ENCODE measurements around the gene LAMA2.

Gene LAMA2

DNA sequence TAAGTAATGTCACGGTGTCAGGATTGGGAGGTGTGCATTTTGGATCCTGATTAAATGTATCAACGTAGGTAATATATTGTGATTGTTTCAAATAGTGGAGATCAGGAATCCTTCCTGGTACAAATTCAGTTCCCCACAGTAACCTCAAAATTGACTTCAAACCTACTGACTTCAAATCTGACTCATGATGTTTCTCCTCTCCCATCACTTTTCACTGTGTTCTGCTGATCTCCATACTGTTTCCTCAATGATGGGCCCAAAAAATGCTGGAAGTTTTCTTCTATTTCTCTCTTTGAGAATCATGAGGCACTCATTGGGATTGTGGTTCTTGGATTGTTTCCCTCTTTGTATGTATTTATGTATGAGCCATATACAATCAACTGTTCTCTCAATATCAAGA, 35.9 kb downstream of the LAMA2 start:
- no peak for DNase-seq

DNA sequence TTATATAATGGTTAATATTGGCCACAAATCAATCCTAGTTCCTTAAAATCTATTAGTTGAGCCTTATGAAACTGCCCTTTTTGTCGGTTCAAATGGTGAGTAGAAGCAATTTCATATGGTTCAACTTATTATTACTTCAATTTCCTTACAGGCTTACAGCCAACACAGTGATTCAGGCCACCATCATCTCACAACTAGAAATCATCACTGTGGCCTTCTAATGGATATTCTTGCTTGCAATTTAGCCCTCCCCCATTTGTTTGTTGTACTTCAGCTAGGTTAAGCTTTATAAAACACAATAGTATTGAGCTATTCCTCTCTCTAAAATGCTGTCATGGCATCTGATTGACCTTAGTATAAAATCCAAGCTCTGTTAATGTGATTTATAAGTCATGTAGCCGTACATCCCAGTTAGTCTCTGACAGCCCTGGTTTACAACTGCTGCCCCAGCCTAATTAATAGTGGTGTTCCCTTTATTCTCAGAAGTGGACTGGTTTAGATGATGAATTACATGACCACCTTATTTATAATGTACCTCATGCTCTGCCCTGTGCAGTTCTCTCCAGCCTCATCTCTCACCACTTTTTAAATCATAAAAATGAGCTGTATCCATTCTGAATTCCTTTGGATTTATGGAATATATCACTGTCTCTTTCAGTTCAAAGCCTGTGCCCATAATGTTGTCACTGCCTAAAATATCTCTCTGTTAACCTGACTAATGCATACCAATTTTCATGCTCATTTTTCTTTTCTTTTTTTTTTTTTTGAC, 36.7 kb downstream of the LAMA2 start:
- no peak for DNase-seq

DNA sequence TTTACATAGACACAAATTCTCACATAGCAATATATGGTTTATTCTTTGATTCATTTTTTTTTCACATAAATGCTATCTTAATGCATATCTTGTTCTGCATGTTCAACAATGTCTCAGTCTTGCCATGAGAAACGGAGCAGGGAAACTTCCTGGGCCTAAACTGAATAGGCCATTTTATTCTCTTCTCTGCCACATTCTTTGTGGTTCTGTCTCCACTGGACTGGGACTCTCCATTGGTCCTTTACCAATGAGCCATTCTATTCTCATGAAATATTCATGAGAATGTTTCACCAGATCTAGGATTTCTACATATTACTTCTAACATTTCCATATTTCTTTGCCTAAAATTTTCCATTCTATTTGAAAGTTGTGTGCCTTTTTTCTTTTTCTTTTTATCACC, 42.8 kb downstream of the LAMA2 start:
- DNase-seq: no peak

- DNase-seq: no peak
Observed at GRCh38 chr6:128929869-128930268, 46.9 kb downstream of the LAMA2 start.

DNA sequence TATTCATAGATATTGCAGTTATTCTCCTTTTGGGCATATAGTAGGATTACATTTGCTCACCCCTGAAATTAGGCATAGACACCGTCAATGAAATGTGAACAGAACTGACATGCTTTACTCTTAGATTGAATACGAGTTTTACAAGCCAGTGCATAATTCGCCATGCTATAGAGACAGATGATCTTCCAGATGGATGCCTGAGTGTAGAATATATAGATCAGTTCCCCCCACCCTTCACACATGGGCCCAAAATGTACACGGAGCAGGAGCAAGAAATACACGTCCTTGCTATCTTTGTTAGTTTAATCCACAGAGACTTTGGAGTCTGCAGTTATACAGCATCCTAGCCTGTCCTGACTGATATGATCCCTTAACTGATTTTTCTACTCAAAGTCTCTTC, 47.4 kb downstream of the LAMA2 start:
- DNase-seq: no peak

GRCh38 chr6:128932061-128932460, 49.1 kb downstream of the LAMA2 start:
- no peak for DNase-seq

DNA sequence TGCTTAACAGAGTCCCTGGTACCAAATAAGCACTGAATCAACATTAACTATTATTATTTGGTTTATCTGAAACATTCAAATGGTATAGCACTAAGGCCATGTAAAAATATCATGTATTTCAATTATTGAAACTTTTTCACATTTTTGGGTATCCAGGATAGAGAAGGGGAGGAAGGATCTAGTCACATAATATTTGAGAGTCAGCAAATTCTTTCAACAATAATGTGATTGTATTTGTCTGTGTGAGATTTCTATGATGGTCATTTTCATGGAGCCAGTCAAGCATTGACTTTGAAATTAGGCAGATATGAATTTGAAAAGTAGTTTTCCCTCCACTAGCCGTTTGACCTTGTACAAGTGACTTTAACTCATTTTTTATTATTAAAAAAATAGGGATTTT, 67.9 kb downstream of the LAMA2 start:
- no peak for DNase-seq

GRCh38 chr6:128952902-128953301, 70.0 kb downstream of the LAMA2 start:
- DNase-seq: no peak

DNA sequence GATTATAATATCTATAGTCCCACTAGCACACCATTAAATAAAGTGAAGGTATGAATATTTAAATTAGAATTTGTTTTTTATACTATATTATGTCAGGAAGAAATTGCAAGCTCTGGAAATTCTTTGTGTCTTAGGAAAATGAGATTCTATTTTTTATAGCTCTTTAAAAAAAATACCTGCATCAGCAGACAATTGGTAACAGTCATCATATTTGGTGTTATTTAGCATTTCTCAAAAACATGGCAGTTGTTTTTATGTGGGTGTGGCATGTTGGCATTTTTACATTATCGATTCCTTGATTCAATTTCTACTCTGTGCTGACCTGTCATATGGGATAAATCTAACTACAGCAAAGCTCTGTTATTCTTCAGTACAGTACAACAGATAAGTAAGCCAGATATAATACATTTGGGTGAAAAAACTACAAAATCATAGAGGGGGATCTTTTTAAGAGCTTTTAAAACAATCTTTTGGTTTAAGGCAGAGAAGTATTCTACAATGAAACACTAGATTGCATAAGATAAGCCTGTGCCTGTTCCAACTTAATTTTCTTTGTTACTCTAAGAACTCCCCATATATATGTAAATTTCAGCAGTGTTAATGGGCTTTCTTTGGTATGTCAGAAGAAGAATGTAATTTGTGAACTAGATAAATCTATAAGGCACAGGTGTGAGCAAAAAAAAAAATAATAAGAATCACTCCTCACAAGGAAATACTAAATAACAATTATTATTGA, 71.5 kb downstream of the LAMA2 start:
- DNase-seq: no peak

DNA sequence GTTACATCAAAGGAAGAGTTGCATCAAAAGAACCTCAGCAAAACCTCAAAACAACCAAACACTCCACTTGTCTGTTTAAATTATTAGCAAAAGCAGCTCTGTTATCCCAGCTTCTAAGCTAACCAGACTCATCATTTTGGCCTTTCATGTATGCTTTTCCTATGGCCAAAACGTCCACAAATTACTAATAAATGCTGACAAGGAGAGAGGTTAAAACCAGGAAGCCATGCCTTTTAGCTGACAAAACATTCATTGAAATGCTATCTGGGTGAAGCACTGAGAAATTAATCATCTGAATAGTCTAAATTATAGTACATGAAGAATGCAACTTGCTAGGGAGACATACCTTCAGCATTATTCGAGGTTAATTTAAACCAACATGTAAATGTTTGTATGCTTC, 80.6 kb downstream of the LAMA2 start:
- DNase-seq: no peak

GRCh38 chr6:128964233-128964755, 81.4 kb downstream of the LAMA2 start:
- DNase-seq: no peak

DNA sequence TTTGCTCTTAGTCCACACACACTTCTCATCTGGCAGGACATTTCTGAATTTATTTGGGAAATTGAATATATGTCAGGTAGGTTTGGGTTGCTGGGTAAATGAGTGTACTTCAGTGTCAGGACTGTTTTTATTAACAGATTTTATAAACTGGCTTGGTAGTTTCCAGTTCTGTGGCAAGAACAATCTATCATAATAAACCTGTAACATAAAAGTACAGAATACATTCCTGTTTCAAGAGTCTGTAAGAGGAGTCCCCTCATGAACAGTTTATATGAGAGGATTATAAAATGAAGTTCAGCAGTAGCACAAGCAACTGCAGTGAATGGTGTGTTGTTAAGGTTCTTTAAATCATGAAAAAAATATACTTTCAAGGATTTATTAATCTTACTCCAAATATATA, 81.8 kb downstream of the LAMA2 start:
- no peak for DNase-seq

- DNase-seq: no peak
Observed at GRCh38 chr6:128966934-128967333, 84.0 kb downstream of the LAMA2 start.

GRCh38 chr6:128979071-128979470, 96.1 kb downstream of the LAMA2 start:
- no peak for DNase-seq

- DNase-seq: no peak
Observed at GRCh38 chr6:128981716-128982115, 98.8 kb downstream of the LAMA2 start.

- no peak for DNase-seq
Observed at GRCh38 chr6:128990360-128990759, 107.4 kb downstream of the LAMA2 start.

GRCh38 chr6:128990915-128991314, 108.0 kb downstream of the LAMA2 start:
- no peak for DNase-seq

DNA sequence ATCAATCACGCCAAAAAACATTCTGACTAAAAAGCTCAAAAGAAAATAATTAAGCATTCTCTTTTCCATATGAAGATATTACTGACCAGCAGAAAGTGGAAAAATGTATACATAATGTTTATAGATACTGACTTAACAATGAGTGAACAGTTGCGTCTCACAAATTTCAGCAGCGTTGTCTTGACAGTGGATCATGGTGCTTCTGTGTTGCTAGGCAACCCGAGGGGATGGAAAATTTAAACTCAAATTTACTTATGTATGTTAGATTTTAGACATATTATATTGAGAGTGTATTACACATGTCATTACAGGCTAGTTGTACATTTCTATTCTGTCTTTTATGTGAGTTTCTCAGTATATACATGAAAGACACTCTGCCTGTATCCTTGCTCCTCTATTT, 110.2 kb downstream of the LAMA2 start:
- DNase-seq: no peak

DNA sequence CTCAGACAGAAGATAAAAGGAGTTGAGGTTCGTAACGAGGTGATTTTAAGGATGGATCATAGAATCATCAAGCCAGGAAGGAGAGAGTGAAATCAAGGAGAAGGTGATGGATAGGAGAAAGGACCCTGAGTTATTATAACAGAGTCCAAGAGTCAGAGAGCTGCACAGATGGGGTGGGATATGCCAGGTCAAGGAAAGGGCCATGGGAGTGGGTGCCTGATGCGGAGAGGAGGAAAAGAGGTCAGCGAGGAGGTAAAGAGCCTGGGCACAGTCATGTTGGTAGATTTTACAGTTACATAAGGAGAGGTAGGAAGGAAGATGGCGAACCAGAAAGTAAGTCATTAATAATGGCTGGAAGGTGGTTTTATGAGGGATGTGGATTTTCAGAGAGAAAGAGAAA, 114.9 kb downstream of the LAMA2 start:
- DNase-seq: no peak

GRCh38 chr6:129006724-129007514, 124.0 kb downstream of the LAMA2 start:
- DNase-seq: no peak

DNA sequence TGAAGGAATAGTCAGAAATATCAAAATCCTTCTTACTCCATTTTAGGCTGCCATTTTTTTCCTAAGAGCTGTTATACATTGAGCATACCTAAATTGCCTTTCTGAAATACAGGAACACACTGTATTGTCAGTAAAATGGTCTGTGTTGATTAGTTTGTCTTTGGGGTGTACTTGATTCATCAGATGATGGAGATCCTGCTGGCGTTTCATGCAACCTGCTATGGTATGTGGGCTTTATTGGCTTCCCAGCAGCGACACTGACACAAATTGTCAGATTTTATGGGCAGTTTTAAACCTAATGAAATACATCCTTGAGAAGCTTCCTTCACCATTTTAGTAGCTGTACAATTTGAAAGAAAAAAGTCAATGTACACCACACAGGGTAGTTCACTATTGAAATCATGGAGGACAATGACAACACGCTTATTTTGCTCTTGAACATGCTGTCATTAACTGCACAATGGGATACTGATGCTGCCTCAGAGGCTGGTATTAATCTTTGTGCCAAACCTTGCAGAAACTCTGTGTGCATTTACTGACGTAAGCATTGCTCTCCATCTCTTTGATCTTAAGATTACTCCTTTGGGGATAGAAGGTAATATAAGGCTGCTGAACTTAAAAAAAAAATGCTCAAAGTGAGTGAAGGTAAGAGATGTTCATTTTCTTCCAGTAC, 124.9 kb downstream of the LAMA2 start:
- no peak for DNase-seq

- DNase-seq: no peak
Observed at GRCh38 chr6:129008591-129008990, 125.7 kb downstream of the LAMA2 start.

- no peak for DNase-seq
Observed at GRCh38 chr6:129009851-129010250, 126.9 kb downstream of the LAMA2 start.
